IPS DF 19.7 (cell line): ENCODE measurements around the gene SLC1A4.

Experiments
- DNase-seq: peaks from one replicate; pipeline ENCODE4 v3.0.0-alpha.2; 2013; ENCODE audit warnings: low read depth, low spot score

SLC1A4 gene

DNA sequence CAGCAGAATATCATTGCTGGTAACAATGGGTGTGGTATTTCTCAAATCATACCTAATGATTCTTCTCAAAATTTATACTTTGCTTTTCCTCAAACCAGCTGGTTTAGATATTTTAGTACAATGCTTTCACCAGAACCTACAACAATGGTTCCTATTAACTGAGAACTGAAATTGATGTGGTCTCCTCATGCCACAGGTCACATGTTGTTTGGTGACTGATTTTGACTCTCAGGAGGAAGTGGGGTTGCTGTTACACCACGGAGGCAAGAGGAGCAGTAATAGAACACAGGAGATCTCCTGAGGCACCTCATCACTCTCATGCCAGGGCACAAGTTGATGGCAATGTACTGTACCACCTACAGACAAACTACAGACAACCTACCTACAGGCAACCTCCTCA is 64.0 kb downstream of the SLC1A4 start:
- DNase-seq: no peak

DNA sequence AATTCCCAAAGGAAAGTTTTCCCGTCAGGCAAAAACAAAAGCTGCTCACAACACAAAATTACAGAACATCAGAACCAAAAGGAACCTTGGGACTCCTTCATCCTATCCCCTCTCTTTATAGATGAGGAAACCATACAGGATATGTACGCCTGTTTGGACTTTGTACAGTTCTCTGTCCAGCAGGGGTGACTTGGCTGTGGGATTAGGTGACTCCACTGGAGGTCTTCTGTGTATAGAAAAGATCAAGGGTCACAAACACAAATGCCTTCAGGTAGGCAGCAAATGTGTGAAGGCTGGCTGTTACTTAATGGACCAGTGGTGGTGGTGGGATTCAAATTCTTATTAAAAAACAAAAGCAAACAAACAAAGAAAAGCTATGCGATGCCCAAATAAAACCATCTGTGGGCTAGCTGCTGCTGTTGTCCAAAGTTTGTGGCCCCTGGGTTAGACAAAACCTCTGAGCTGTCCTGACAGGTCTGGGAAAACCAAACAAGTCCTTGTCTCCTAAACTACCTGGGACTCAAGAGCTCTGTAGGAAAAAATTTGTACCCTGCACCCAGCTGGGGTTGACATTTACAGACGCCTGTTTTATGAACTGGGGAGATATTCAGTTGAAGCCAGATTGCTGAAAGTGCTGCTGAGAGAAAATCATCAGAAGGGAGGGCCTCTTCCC is 65.7 kb downstream of the SLC1A4 start:
- no peak for DNase-seq

DNA sequence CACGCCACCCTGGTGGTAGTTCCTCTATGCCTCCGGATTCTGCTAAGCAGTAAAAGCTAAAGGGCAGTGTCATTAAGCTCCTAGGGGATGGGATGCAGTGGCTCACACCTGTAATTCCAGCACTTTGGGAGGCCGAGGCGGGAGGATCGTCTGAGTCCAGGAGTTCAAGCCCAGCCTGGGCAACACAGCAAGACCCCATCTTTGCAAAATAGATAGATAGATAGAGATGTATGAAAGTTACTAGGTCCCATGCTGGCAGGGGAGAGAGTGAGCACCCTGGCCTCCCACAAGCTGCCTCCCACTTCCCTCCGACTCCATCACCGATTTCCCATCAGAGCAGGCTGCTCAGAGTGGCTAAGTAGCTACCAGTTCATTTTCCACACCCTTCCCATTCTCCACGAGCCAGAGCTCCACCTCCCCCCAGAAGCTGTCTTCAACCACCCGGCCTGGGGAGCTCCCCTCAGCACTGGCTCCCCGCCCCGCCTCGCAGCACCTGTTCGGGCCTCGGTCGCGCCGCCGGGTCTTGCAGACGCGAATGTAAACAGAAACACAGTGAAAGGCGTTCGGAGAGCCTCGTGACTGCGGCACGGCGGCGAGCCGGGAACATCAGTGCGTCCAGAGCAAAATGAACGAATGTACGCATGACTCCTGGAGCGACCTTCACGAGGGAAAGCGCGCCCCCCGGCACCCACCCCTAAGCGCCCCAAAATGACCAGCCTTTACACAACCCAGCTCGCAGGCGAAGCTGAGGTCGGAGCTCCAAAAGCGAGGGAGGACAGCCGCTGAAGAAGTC is 66.4 kb downstream of the SLC1A4 start:
- no peak for DNase-seq

DNA sequence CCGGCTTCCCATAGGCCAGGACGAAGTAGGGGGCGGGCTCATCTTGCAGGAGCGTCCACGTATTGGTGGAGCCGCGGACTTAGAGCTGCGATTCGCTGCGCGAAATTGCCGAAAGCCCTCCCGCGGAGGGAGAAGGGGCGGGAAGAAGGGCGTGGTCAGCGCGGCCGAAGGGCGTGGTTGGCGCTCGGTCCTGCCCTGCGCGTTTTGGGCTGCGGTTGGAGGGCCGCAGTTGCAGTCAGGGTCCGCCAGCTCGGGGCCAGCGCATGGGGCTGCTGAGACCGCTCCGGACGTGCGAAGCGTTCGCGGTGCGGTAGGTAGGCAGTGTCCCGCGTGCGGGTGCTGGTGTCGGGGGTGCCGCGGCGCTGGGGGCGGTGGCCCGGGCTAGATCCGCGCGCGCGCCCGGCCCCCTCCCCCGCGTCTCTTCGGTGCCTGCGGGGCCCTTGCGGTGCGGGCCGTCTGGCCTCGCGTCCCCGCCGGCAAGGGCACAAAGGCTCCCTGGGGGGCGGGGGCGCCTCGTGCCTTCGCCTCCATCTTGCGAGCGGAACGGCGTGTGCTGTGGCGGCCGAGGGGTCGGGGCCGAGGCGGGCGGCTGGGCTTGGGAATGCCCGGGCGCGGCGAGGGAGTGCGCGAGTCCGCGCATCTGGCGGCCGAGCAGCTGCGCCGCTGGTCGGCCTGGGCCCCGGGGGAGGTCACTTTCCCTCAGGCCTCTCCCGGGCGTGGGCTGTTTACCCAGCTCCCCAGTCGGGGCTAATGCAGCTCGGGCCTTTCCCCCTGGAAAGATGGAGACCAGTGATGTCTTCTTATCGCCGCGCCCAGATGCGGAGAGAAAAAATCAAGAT is 67.2 kb downstream of the SLC1A4 start, which contains the start of gene CEP68:
Gene CEP68, plus strand, starts transcription at position 202 of the 839 bp plus-strand sequence. CDS start 13,029 bp downstream, outside the sequence.
- peak; percentile 84 for DNase-seq

DNA sequence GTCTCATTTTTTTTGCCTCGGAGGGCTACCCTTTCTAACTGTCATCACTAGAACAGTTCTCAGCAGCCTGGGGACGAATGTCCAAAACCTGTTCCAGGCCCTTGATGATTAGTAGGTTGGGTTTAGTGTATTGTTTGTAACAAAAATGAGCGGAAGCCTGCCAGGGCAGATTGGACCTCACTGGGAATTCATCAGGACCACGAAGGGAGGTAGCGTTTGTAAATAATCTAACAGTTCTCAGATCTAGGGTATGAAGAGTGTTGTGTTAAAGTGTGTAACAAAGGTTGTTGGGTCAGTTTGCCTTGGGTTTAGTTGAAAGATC is 67.8 kb downstream of the SLC1A4 start:
- DNase-seq: no peak

DNA sequence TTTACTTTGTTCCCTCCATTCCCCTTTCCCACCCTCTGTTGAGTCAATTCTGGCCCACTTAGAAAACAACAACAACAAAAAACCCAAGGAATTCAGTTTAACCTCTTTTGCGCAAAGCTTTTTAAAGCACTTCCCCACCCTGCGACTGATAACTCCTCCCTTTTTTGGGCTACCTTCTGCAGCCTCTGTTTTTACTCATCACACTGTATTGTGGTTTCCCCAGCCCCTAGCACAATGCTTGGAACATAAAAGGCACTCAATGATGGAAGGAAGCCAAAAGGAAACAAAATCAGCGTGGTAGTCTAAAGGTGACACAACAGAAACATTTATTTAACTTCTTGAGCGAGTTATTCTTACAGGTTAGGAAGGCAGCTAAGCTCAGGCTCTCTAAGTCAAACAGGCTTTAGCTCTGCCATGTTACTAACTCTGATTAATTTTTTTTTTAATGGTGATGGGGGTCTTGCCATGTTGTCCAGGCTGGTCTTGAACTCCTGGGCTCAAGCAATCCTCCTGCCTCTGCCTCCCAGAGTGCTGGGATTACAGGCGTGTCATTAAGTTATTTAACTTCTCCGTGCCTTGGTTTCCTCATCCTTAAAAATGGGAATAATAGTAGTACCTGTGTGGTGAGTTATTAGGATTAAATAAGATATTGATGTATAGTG is 68.3 kb downstream of the SLC1A4 start:
- no peak for DNase-seq

DNA sequence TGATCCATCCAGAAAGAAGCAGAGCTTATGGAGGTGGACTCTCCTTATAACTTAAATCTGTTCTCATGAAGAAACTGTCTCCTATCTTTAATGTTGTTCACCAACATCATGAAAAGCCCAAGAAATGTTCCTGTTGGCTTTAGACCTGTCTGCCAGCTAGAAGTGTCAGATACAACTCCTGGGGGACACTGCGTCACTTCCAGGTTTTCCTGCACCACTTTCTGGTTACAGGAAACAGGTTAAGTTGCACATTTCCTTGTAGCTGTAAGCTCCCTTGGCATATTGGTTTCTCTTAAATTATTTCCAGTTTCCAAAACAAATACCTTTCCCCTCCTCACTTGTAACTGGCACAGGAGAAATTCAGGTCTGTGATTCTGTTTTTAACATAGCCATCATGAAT is 69.9 kb downstream of the SLC1A4 start:
- DNase-seq: no peak

DNA sequence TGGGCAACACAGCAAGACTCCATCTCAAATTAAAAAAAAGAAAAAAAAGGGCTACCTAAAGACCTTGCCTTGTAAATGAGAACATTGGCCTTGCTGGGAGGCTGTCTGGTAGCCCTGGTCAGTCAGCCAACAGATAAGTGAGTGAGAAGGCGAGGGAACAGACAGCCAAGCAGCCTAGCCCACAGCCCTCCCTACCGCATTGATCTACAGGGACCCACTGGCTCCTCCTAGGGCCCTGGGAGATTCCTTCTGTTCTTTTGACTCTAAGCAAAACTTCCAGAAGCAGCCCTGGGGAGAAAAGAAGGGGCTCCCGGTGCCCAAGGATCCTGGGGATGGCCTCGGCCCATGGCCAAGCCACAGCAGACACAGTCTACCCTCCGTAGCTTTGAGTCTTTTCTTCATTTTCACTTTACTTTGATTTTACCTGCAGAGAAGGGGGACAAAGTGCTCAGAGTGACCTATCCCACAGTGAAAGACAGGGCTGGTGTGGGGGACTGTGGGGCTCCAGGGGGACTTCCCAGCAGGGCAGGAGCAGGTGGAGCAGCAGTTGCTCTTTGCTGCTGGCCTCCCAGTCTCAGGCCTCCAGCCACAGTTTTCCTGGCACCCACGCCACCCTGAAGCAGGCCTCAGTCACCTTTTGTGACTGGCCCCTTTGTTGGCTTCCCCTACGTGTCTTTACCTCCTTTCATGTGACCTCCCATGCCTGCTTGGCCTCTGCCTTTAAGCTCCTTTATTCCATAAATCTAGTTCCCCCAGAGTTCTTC is 72.1 kb downstream of the SLC1A4 start:
- no peak for DNase-seq

DNA sequence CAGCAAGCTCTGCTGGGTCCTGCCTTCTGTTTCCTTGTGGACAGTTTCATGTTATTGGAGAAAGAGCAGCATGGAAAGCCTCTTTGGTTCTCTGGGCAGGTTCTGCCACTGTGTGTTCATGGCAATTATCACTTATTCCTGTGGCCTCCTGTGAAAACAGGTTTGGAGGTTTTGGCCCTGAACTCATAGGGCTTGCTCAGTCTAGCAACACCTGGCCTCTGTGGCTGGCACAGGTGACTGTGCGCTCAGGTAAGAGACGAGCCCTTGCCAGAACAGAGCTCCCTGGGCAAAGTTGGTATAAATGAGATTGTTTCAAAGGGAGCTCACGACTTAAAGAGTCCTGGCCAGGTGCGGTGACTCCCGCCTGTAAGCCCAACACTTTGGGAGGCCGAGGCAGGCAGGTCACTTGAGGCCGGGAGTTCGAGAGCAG is 72.7 kb downstream of the SLC1A4 start:
- no peak for DNase-seq

DNA sequence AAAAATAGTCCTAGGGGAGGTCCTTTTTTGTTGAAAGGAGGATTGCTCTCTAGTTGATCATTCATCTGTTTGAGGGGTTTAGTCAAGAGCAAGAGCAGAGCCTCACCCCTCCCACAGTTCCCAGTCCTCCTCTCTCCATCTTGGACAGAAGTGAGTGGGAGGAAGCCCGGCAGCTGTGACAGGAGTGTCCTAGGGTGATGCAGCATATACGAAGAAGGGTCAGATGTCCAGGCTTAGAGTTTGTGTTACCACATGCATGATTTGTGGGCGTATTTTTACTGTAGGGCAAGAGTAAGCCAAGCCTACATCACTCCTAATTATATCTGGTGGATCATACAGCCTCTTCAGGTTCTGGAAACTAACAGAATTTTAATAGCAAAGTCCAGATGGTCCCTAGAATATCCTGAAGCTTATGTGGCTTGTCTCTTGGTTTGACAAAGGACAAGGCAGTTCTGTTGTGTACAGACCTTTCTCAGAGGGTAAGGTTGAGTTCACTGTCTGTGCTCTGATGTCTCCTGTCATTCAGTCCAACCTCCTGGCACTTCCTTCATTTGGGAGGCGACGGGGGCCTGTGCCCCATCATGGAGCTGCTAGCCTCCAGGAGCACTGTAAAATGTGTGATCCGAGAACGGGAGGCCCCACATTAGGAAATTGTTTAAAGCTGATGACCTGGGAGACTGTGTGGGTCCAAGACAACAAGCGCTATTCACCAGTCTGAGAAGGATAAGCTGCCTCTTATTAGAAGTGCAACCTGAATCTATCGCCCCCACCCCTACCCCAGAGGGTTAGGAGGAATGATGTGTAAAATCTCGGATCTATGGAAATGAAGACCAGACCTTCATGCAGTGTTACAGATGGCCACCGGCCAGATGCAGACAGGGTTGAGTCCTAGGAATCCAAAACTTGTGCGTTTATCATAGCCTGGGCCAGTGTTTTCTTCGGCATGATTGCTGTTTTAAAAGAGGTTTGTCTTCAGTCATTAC is 73.9 kb downstream of the SLC1A4 start:
- no peak for DNase-seq

DNA sequence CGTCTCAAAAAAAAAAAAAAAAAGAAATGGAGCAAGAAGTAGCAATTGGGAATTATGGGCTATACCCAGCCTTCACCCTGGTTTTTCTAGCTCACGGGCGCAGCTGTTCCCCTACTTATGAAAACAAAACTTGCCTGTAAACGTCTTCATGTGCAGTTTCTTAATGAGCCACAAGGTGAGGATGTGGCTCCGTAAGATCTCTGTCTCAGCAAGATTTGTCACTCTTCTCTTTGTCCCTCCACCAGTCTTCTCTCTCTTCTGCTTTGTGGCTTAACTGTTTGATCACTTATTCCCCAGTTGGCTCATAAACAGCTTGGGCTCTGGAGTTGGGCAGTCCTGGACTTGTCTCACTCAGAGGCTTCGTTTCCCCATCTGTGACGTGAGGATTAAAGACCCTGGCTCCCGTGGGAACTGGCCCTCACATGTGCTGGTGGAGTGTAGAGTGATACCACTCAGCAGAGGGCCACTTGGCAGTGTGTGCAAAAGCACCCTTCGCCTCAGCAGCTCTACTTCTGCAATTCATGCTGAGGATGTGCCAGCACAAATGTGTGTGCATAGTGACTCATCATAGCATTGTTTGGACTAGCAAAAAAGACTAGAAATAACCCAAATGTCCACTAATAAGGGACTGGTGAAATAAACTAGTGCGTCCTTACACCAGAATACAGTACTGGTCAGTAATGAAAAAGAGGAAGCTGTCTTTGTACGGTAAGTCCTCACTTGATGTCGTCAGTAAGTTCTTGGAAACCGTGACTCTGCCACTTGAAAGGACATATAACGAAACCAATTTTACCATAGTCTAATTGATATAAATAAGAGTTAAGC is 75.7 kb downstream of the SLC1A4 start:
- no peak for DNase-seq

DNA sequence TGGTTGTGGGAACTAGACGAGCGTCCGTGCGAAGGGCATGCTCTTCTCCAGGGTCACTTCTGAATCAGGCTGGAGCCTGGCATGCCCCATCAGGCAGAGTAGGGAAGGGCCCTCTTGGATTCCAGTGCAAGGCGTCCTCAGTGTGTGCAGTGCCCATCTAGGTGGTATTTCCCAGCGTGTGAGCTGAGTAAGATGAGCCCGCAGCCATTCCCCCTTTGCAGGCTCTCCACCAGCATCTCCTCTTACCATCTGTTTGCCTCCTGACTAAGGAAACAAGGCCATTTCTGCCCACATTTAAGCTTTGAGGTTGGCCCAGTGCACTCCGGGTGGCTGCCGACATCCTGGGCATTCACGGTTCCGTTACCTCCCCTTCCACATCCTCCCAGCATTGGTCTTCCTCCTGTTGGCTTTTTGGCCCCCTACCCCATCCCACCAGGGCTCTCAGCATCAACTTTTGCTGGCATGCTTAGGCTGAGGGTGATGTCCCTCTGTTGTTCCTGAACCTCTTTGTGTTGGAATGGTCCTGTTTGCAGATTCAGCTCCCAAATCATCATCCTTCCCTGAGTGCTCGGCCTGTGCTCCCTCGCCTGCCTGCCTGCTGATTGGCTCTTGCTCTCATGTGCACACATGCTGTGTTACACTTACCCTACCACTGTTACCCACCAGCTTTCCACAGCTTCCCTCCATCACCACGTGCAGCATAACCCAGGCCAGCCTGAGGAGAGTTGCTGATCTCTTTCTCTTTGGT is 78.8 kb downstream of the SLC1A4 start:
- no peak for DNase-seq

DNA sequence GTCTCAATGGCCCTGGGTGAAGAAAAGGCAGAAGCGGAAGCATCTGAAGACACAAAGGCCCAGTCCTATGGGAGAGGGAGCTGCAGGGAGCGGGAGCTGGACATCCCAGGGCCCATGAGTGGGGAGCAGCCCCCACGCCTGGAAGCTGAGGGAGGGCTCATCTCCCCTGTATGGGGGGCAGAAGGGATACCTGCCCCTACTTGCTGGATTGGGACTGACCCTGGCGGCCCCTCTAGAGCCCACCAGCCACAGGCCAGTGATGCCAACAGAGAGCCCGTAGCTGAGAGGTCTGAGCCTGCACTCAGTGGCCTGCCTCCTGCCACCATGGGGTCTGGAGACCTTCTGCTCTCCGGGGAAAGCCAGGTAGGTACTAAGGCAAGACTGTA is 80.2 kb downstream of the SLC1A4 start:
- DNase-seq: no peak

DNA sequence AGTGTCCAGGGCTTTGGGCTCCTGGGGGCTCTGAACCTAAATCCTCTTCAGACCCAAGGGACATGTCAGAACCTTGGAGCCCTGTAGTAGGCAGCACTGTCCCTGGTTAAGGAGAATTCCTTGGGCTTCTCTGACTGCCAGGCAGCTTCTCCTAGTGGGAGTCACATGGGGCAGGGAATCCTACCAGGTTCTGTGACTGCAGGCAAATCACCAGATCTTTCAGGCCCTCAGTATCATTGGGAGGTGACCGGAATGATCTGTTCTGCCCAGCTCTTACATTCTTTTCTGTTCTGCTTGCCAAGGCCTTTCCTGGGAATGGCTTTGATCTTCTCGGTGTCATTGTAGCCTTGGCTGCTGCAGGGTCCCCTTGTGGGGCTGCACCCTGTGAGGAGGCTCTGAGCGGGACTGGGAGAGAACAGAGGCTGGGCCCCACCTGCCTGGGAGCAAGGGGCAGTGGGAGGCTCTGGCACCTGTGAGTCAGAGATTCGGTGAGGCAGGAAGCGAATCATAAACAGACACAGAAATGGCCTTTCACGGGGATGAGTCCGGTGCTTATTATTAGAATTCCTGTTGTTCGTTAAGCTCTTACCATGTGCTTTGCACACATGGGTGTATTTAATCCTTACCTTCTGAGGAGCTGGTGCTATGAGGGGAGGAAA is 81.1 kb downstream of the SLC1A4 start:
- DNase-seq: no peak

DNA sequence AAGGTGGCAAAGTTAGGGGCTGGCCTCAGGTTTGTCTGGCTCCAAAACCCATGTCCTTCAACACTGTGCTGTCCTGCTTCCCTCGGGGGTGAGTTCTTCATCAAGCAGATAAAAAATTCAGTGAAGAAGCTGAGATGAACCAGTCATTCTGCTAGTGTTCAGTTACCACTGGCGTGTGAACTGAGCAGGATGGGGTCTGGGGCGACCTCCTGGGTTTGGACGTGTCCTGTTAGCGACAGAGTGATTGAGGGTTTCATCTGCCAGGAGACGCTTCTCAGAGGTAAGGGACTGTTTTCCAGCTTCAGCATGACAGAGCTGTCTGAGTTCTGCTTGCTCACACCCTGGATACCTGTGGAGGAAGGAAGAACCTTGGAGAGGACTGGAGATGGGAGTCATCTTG is 81.7 kb downstream of the SLC1A4 start:
- no peak for DNase-seq

DNA sequence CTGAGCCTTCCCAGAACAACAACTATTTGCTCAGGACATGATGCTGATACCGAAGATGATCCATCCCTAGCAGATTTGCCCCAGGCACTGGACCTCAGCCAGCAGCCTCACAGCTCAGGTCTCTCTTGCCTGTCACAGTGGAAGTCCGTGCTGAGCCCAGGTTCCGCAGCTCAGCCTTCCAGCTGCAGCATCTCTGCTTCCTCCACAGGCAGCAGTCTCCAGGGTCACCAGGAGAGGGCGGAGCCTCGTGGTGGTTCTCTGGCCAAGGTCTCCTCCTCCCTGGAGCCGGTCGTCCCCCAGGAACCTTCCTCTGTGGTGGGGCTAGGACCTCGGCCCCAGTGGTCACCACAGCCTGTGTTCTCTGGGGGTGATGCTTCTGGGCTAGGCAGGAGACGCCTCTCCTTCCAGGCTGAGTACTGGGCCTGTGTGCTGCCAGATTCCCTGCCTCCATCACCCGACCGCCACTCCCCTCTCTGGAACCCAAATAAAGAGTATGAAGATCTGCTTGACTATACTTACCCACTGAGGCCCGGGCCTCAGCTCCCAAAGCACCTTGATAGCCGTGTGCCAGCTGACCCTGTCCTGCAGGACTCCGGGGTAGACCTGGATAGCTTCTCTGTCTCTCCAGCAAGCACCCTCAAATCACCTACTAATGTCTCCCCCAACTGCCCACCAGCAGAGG is 82.4 kb downstream of the SLC1A4 start:
- no peak for DNase-seq
